HEK293T (cell line): ENCODE data around the gene LRRTM1.

ENCODE experiments used
- CTCF ChIA-PET: fragments of 350-600 bp; formaldehyde crosslinking; extraction: SDS; loops from one replicate; lab custom pipeline; 2021; ENCODE audit warnings: antibody characterized with exemption, inconsistent platforms; lab: Yijun Ruan, JAX
- POLR2A ChIA-PET: fragments of 350-600 bp; formaldehyde crosslinking; extraction: SDS; loops from one replicate; lab custom pipeline; 2020; ENCODE audit warnings: antibody characterized with exemption, inconsistent platforms; lab: Yijun Ruan, JAX
- DNase-seq: peaks from one replicate; pipeline ENCODE4 v3.0.0; 2012; ENCODE audit warnings: mixed read lengths; ENCODE audit errors: extremely low spot score
- ARNT ChIP-seq: fragments of 450-650 bp; IDR thresholded peaks from 2 replicates; pipeline ENCODE4 v1.6.1; 2017; ENCODE audit warnings: mild to moderate bottlenecking
- BHLHE40 ChIP-seq: fragments of 450-650 bp; IDR thresholded peaks from 2 replicates; pipeline ENCODE4 v1.6.1; 2016; ENCODE audit warnings: mild to moderate bottlenecking, moderate library complexity, borderline replicate concordance
- CTBP1 ChIP-seq: fragments of 450-650 bp; IDR thresholded peaks from 2 replicates; pipeline ENCODE4 v1.6.1; 2016; ENCODE audit warnings: borderline replicate concordance
- ELF4 ChIP-seq: fragments of 450-650 bp; IDR thresholded peaks from 2 replicates; pipeline ENCODE4 v1.6.1; 2017; ENCODE audit warnings: antibody characterized with exemption
- FOXA1 ChIP-seq: fragments of 450-650 bp; IDR thresholded peaks from 2 replicates; pipeline ENCODE4 v1.6.1; 2016; ENCODE audit warnings: mild to moderate bottlenecking
- FOXK2 ChIP-seq: fragments of 450-650 bp; IDR thresholded peaks from 2 replicates; pipeline ENCODE4 v1.6.1; 2016; ENCODE audit warnings: mild to moderate bottlenecking
- FOXM1 ChIP-seq: fragments of 450-650 bp; IDR thresholded peaks from 2 replicates; pipeline ENCODE4 v1.6.1; 2017; ENCODE audit warnings: mild to moderate bottlenecking, borderline replicate concordance
- HDGF ChIP-seq: fragments of 450-650 bp; IDR thresholded peaks from 2 replicates; pipeline ENCODE4 v1.6.1; 2017; ENCODE audit warnings: antibody characterized with exemption, borderline replicate concordance
- L3MBTL2 ChIP-seq: fragments of 450-650 bp; conservative IDR thresholded peaks from 2 replicates; pipeline ENCODE4 v1.6.1; 2016; ENCODE audit warnings: mild to moderate bottlenecking
- LEF1 ChIP-seq: fragments of 450-650 bp; IDR thresholded peaks from 2 replicates; pipeline ENCODE4 v1.6.1; 2017; ENCODE audit warnings: mild to moderate bottlenecking, borderline replicate concordance
- NFRKB ChIP-seq: fragments of 450-650 bp; IDR thresholded peaks from 2 replicates; pipeline ENCODE4 v1.6.1; 2016; ENCODE audit warnings: mild to moderate bottlenecking, moderate library complexity
- PKNOX1 ChIP-seq: fragments of 450-650 bp; IDR thresholded peaks from 2 replicates; pipeline ENCODE4 v1.6.1; 2016
- SP1 ChIP-seq: fragments of 450-650 bp; IDR thresholded peaks from 2 replicates; pipeline ENCODE4 v1.6.1; 2017
- SUZ12 ChIP-seq: fragments of 450-650 bp; IDR thresholded peaks from 2 replicates; pipeline ENCODE4 v1.6.1; 2016; ENCODE audit warnings: mild to moderate bottlenecking
- TARDBP ChIP-seq: fragments of 450-650 bp; IDR thresholded peaks from 2 replicates; pipeline ENCODE4 v1.6.1; 2016
- ZNF384 ChIP-seq: fragments of 450-650 bp; IDR thresholded peaks from 2 replicates; pipeline ENCODE4 v1.6.1; 2016

LRRTM1 gene

GRCh38 chr2:80326214-80326613, 21.7 kb upstream of the LRRTM1 start:
- no peak for DNase-seq
- POLR2A ChIA-PET: no interaction called here
- no peak for TF ChIP-seq FOXK2
- TF ChIP-seq FOXA1: no peak
- CTCF ChIA-PET: interaction anchor here (1.5 kb wide), 1 partner anchor 173 kb away, joined by 5 read pairs; no protein-coding TSS in a partner anchor

DNA sequence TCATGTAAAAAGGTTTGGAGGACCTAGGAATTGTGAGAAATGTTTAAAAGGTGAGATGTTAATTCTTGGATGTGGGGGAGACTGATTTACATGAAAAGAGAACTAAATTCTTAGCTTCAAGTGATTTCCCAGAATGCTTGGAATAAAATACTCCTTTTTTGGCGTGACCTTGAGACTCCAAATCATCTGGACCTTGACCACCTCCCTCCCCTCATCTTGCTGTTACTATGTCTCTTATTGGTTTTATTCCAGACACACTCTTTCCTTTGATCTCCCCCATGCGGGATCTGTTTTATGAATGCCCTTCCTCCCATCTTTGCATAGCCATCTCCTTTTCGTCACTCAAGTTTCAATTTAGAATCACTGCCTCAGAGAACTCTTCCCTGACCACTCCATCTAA, 20.0 kb upstream of the LRRTM1 start:
- POLR2A ChIA-PET: no interaction called here
- DNase-seq: no peak
- CTCF ChIA-PET: no interaction called here
- TF ChIP-seq ARNT (no peak), BHLHE40 (no peak), SP1 (no peak), HDGF (no peak), ELF4 (no peak), NFRKB (no peak)

GRCh38 chr2:80323610-80324009, 19.1 kb upstream of the LRRTM1 start:
- POLR2A ChIA-PET: no interaction called here
- no peak for TF ChIP-seq FOXA1
- no peak for TF ChIP-seq BHLHE40
- no peak for TF ChIP-seq LEF1
- TF ChIP-seq HDGF: no peak
- no peak for TF ChIP-seq CTBP1
- no peak for TF ChIP-seq FOXM1
- no peak for TF ChIP-seq L3MBTL2
- no peak for TF ChIP-seq FOXK2
- TF ChIP-seq SP1: no peak
- no peak for TF ChIP-seq TARDBP
- no peak for TF ChIP-seq NFRKB
- TF ChIP-seq ZNF384: no peak
- TF ChIP-seq PKNOX1: no peak
- TF ChIP-seq SUZ12: no peak
- no peak for TF ChIP-seq ELF4
- TF ChIP-seq ARNT: no peak
- DNase-seq: no peak
- CTCF ChIA-PET: no interaction called here

GRCh38 chr2:80322958-80323357, 18.4 kb upstream of the LRRTM1 start:
- POLR2A ChIA-PET: no interaction called here
- CTCF ChIA-PET: no interaction called here
- no peak for DNase-seq
- TF ChIP-seq LEF1: no peak
- TF ChIP-seq NFRKB: no peak
- no peak for TF ChIP-seq BHLHE40
- TF ChIP-seq FOXM1: no peak
- TF ChIP-seq L3MBTL2: no peak
- TF ChIP-seq FOXK2: no peak
- no peak for TF ChIP-seq CTBP1
- TF ChIP-seq SUZ12: no peak
- TF ChIP-seq HDGF: no peak
- no peak for TF ChIP-seq ARNT
- TF ChIP-seq FOXA1: no peak

DNA sequence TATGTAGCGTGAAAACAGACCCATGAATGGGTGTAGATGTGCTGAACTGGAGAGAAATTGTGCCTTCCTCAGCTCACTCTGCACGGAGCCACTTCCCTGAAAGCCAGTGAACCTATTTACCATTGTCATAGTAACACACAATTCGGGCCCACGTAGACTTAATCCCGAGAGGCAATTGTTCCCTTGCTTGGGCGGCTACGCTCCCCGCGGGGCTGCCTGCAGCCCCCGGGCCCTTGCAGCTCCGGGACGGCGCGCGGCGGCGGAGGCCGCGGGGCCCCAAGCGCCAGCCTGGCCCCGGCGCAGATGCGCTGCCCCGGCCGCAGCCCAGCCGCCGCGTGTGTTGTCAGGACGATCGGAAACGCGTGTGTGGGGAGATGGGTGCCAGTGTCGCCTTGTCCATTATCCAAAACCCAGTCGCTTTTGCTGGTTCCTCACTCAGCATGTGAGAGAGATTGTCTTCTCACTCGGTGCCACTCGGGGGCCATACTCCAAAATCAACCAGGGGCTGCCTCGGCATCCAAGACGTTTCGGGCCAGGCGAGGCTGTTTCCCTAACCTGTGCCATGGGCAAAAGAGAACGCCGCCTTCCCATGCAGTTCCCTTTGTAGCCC, 17.9 kb upstream of the LRRTM1 start:
- TF ChIP-seq PKNOX1: no peak
- TF ChIP-seq L3MBTL2: no peak
- TF ChIP-seq ARNT: no peak
- no peak for TF ChIP-seq SP1
- TF ChIP-seq CTBP1: no peak
- DNase-seq: no peak
- ChIA-PET POLR2A (no interaction called here), CTCF (no interaction called here)

- POLR2A ChIA-PET: no interaction called here
- CTCF ChIA-PET: no interaction called here
- TF ChIP-seq LEF1: no peak
- TF ChIP-seq BHLHE40: no peak
- TF ChIP-seq PKNOX1: no peak
- no peak for TF ChIP-seq ELF4
- TF ChIP-seq CTBP1: no peak
- no peak for TF ChIP-seq TARDBP
- no peak for DNase-seq
Observed at GRCh38 chr2:80312282-80312839, 7.8 kb upstream of the LRRTM1 start.

- TF ChIP-seq NFRKB (no peak), ZNF384 (no peak), HDGF (no peak), FOXM1 (no peak), SP1 (no peak), FOXA1 (no peak), TARDBP (no peak), L3MBTL2 (no peak), FOXK2 (no peak), ARNT (no peak), LEF1 (no peak), PKNOX1 (no peak), SUZ12 (no peak), ELF4 (no peak), CTBP1 (no peak), BHLHE40 (no peak)
- ChIA-PET CTCF (no interaction called here), POLR2A (no interaction called here)
- no peak for DNase-seq
Observed at GRCh38 chr2:80311304-80311703, 6.8 kb upstream of the LRRTM1 start.
